Parathyroid adenoma (tissue), 2 donors: ENCODE measurements around the gene BSPRY.

ENCODE experiments used
- H2AFZ ChIP-seq: fragments of 300-600 bp; sonication (generic); one replicate; pipeline ENCODE4 v1.7.0; 2017; ENCODE audit warnings: antibody characterized with exemption, mild to moderate bottlenecking
- H3K27ac ChIP-seq: fragments of 300-600 bp; sonication (generic); one replicate; pipeline ENCODE4 v1.7.0; 2017
- H3K27me3 ChIP-seq: fragments of 300-600 bp; sonication (generic); one replicate; pipeline ENCODE4 v1.7.0; 2017; ENCODE audit warnings: low read length; ENCODE audit not compliant: control insufficient read depth, insufficient read depth
- H3K36me3 ChIP-seq: fragments of 300-600 bp; sonication (generic); one replicate; pipeline ENCODE4 v1.7.0; 2017; ENCODE audit warnings: low read length; ENCODE audit not compliant: control insufficient read depth, insufficient read depth
- H3K4me1 ChIP-seq: fragments of 300-600 bp; sonication (generic); one replicate; pipeline ENCODE4 v1.7.0; 2017; ENCODE audit warnings: control low read depth
- H3K4me2 ChIP-seq: fragments of 300-600 bp; sonication (generic); one replicate; pipeline ENCODE4 v1.7.0; 2017; ENCODE audit warnings: low read length
- H3K4me3 ChIP-seq: fragments of 300-600 bp; sonication (generic); one replicate; pipeline ENCODE4 v1.7.0; 2017; ENCODE audit warnings: low read depth, low read length
- H3K79me2 ChIP-seq: fragments of 300-600 bp; sonication (generic); one replicate; pipeline ENCODE4 v1.7.0; 2017; ENCODE audit warnings: control low read depth
- H3K9ac ChIP-seq: fragments of 300-600 bp; sonication (generic); one replicate; pipeline ENCODE4 v1.7.0; 2017; ENCODE audit warnings: mild to moderate bottlenecking
- H3K9me3 ChIP-seq: fragments of 300-600 bp; sonication (generic); one replicate; pipeline ENCODE4 v1.7.0; 2017; ENCODE audit warnings: low read length; ENCODE audit not compliant: control insufficient read depth
- TF ChIP-seq, protein P1 (sequence below): fragments of 300-600 bp; sonication (generic); IDR thresholded peaks from one replicate; pipeline ENCODE4 v1.7.0; 2017; ENCODE audit warnings: antibody characterized with exemption, mild to moderate bottlenecking
- donor health status: primary hyperparathyroidism.

Gene BSPRY

DNA sequence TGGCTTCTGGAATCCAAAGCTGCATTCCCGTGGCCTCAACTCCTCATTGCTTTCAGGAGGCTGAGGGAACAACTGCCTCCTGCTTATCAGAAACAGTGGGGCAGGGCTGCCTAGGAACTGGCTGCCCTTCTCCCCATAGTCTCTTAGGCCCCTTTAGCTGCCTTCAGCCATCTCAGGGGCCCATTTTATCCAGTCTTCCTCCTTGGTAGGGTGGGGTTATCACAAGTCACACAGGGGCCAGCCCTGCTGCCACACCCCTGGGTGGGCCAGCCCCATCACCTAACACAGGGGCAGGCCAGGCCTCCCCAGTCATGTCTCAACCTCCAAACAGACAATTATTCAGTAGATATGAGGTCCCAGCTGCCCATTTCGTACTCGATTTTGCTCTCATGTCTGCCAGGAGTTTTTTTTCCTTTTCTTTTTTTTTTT is 47.9 kb downstream of the BSPRY start:
- Histone ChIP-seq H3K79me2 (peaks cover 3% of the 10 kb centered on the region), H3K27me3 (no peaks in the 10 kb centered on the region), H3K9me3 (no peaks in the 10 kb centered on the region), H3K4me1 (peaks cover 4% of the 10 kb centered on the region), H3K4me3 (no peak overlapping the region), H3K4me2 (no peak overlapping the region), H3K36me3 (no peaks in the 10 kb centered on the region), H3K9ac (no peak overlapping the region), H2AFZ (no peak overlapping the region), H3K27ac (no peak overlapping the region)
- TF ChIP-seq, protein P1, sequence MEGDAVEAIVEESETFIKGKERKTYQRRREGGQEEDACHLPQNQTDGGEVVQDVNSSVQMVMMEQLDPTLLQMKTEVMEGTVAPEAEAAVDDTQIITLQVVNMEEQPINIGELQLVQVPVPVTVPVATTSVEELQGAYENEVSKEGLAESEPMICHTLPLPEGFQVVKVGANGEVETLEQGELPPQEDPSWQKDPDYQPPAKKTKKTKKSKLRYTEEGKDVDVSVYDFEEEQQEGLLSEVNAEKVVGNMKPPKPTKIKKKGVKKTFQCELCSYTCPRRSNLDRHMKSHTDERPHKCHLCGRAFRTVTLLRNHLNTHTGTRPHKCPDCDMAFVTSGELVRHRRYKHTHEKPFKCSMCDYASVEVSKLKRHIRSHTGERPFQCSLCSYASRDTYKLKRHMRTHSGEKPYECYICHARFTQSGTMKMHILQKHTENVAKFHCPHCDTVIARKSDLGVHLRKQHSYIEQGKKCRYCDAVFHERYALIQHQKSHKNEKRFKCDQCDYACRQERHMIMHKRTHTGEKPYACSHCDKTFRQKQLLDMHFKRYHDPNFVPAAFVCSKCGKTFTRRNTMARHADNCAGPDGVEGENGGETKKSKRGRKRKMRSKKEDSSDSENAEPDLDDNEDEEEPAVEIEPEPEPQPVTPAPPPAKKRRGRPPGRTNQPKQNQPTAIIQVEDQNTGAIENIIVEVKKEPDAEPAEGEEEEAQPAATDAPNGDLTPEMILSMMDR, result no peak

DNA sequence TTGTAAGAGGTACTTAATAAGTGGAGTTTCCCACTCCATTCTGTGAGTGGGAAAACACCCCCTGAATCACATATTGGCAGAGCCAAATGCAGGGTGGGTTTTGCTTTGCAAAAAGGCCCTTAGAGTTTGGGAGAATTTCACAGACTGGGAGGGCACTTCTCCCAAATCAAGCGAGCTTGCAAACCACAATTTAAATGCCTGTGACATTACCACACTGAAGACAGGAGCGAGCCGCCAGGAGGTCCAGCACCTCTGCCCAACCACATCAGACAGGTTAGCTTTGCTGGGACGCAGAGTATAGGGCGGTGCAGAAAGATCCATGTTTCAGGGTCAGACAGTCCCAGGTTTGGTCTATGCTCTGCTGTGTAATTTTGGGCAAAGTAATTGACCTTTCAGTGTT is 49.5 kb downstream of the BSPRY start:
- TF ChIP-seq, protein P1, result no peak
- Histone ChIP-seq H3K4me2 (peak overlapping the region; percentile 76), H3K27ac (no peak overlapping the region), H3K9ac (no peak overlapping the region), H3K4me1 (peaks cover 4% of the 10 kb centered on the region), H2AFZ (no peak overlapping the region), H3K36me3 (no peaks in the 10 kb centered on the region), H3K9me3 (no peaks in the 10 kb centered on the region), H3K27me3 (no peaks in the 10 kb centered on the region), H3K4me3 (no peak overlapping the region), H3K79me2 (peaks cover 3% of the 10 kb centered on the region)

DNA sequence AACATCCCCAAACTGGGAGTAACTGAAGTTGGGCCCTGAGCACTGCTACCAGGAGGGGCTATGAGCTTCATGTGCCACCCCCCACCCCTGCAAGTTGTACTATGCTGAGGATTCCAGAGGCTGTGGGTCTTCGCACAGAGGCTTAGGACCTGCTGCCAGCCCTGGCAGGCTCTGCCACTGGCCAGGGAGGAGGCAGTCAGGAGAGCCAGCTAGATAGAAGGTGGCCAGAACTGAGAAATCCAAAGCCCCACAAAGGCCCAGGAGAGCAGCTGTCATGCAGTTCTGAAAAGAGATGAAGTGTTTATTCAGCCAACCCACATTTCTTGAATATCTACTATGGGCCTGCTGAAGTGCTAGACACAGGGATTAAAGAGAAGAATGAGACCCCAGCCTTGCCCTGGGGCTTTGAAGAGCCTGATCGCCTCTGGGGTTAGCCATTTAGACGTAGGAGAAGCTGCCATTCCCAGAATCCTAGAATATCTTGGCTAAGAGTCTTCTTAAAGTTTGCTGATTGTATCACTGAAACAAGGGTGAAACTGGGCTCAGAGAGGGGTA is 50.4 kb downstream of the BSPRY start:
- peaks cover 3% of the 10 kb centered on the region for H3K79me2 ChIP-seq

DNA sequence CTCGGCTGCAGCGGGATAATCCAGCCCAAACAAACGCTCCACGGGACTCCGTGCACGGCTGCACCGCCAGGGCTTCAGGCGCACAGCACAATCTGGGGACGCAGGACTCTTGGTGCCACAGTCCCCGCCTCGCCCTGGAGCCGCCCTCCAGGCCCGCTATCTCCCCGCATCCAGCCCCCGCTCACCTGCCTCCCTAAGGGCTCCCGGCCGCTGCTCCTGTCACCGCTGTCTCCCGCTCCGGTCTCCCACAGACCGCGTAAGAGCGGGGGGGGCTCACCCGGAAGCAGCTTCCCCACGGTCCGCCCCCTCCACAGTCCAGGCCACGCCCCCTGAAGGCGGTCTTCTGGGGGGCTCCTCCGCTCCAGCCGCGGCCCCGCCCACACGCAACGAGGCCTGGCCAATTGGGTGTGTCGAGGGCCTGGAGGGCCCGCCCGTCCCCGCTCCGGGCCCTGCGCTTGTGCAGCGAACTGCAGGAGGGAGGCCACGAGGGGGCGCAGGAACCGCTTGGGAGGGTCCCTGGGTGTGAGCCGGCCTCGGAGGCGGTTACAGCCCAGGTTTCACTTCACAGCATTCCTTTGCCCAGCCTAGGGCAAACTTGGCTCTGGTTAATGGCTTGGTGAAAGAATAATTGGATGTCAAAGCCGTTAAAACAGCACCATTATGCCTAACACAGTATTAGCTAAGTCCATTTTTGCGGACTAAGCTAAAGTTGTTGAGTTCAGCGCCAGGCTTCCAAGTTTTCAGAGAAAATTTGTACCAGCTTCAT is 51.9 kb downstream of the BSPRY start, which contains the start of gene ALAD:
TSS of gene ALAD (minus strand) at position 258 of the 766 bp plus-strand sequence. CDS start 7,725 bp downstream, outside the sequence.
- H3K27ac ChIP-seq, result peak within 1 kb of the TSS; percentile 63

More for the DNA sequence above, 50.4 kb downstream of the BSPRY start:
- H3K36me3 ChIP-seq, result no peaks in the 10 kb centered on the region
- no peak overlapping the region for H3K9ac ChIP-seq
- no peak overlapping the region for H2AFZ ChIP-seq
- peaks cover 7% of the 10 kb centered on the region for H3K4me1 ChIP-seq
- no peaks in the 10 kb centered on the region for H3K27me3 ChIP-seq
- H3K27ac ChIP-seq, result no peak overlapping the region
- TF ChIP-seq, protein P1, result no peak
- no peaks in the 10 kb centered on the region for H3K9me3 ChIP-seq
- H3K4me2 ChIP-seq, result peak overlapping the region; percentile 76
- H3K4me3 ChIP-seq, result peak overlapping the region; percentile 91

More for the DNA sequence above, 51.9 kb downstream of the BSPRY start, which contains the start of gene ALAD:
- Histone ChIP-seq H3K4me3 (peak within 1 kb of the TSS; percentile 91), H3K4me1 (peaks cover 7% of the 10 kb centered on the region), H3K4me2 (peak within 1 kb of the TSS; percentile 81), H3K36me3 (no peaks in the 10 kb centered on the region), H3K27me3 (no peaks in the 10 kb centered on the region), H3K9ac (no peak within 1 kb of the TSS), H2AFZ (peak within 1 kb of the TSS; percentile 70), H3K79me2 (peaks cover 3% of the 10 kb centered on the region), H3K9me3 (no peaks in the 10 kb centered on the region)
- TF ChIP-seq, protein P1, result peak; percentile 88
